ENCODE results near the gene MBTPS1. TPM values are rescaled to one million over a fixed set of nuclear protein-coding genes. Genes with fewer than 3 reads are reported as not detected.

Gene MBTPS1
- total RNA-seq, 4 donors from 2014 or later, result 70.0 to 116 (median 86.5) TPM

DNA sequence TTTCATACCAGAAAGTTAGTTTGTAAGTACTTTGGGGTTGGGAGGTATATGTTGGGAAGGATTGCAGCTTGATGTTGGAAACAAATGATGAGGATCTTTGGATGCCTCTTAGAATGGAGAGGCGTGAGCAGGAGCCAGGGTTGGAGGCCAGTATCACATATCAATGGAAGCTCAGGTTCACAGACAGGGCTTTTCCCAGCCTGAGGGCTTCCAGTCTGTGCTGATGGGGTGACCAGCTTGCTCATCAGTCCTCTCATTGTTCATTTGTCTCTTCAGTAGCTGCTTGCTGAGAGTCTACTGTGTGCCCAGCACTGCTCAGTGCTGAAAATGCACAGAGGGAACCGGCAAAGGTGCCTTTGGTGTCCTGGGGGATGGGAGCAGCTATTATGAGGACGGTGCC, 34.2 kb upstream of the MBTPS1 start:
- H3K36me3 ChIP-seq, result no peaks in the 10 kb centered on the region
- no peaks in the 10 kb centered on the region for H3K27me3 ChIP-seq
- DNase-seq (ENCODE audit: low spot score in 2 of 2), result no peak
- no peak overlapping the region for H3K27ac ChIP-seq
- no peaks in the 10 kb centered on the region for H3K9me3 ChIP-seq
- WGBS, result 75% methylated on average over 3 of the region's 3 CpGs
- TF ChIP-seq, protein P1, sequence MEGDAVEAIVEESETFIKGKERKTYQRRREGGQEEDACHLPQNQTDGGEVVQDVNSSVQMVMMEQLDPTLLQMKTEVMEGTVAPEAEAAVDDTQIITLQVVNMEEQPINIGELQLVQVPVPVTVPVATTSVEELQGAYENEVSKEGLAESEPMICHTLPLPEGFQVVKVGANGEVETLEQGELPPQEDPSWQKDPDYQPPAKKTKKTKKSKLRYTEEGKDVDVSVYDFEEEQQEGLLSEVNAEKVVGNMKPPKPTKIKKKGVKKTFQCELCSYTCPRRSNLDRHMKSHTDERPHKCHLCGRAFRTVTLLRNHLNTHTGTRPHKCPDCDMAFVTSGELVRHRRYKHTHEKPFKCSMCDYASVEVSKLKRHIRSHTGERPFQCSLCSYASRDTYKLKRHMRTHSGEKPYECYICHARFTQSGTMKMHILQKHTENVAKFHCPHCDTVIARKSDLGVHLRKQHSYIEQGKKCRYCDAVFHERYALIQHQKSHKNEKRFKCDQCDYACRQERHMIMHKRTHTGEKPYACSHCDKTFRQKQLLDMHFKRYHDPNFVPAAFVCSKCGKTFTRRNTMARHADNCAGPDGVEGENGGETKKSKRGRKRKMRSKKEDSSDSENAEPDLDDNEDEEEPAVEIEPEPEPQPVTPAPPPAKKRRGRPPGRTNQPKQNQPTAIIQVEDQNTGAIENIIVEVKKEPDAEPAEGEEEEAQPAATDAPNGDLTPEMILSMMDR (IDR thresholded peaks at IDR 0.05), result no peak
- TF ChIP-seq POLR2A (IDR thresholded peaks at IDR 0.05) (no peak), POLR2AphosphoS5 (IDR thresholded peaks at IDR 0.05) (no peak), EP300 (IDR thresholded peaks at IDR 0.05) (no peak)
- no peak overlapping the region for H3K4me3 ChIP-seq
- no peaks in the 10 kb centered on the region for H3K4me1 ChIP-seq

DNA sequence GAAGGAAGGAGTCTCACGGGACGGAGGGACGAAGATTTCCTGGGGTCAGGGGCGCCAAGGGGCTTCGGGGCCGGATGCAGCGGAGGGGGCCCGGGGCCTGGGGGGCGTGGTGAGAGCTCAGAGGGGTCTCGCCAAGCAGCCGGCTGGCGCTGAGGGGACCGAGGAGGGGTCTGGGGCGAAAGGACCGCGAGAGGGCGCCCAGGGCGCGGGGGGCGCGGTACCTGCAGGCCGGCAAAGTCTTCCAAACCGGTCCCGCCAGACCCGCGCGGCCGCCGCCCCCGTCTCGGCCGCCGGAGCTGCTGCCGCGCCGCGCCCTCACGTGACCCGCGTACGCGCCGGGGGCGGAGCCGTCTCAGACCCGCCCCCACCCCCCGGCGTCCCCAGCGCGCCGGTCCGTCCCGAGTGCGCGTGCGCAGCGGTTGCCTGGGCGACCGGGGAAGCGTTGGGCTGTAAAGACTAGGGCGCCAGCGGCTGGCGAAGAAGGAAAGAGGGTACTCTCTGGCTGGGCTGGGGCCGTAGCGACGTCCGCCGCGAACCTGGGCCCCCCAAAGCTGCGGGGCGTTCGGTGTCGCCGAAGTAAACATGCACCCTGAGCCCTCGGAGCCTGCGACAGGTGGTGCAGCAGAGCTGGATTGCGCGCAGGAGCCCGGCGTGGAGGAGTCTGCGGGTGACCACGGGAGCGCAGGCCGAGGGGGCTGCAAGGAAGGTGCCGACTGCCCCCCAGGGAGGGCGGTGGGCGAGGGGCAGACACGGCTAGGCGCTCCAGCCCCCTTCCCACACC, 28.3 kb upstream of the MBTPS1 start, which contains the start of the genes DNAAF1 and HSDL1:
DNAAF1 (plus strand) TSS at position 450 of the 781 bp plus-strand sequence; CDS start at position 583, 133 bp downstream.
HSDL1 (minus strand) TSS at position 319 of the 781 bp plus-strand sequence. CDS start 13,856 bp downstream, outside the sequence.
- TF ChIP-seq POLR2AphosphoS5 (IDR thresholded peaks at IDR 0.05) (no peak), EP300 (IDR thresholded peaks at IDR 0.05) (no peak), POLR2A (IDR thresholded peaks at IDR 0.05) (no peak)
- TF ChIP-seq, protein P1 (IDR thresholded peaks at IDR 0.05), result no peak
- DNase-seq (ENCODE audit: low spot score in 2 of 2), result peak; percentile 92
- Histone ChIP-seq H3K27ac (peak within 1 kb of the TSS; percentile 75), H3K9me3 (no peaks in the 10 kb centered on the region), H3K36me3 (no peaks in the 10 kb centered on the region), H3K4me1 (peaks cover 16% of the 10 kb centered on the region), H3K4me3 (peak within 1 kb of the TSS; percentile 83), H3K27me3 (no peaks in the 10 kb centered on the region)
- WGBS, result under 1% methylated on average over 55 of the region's 89 CpGs

DNA sequence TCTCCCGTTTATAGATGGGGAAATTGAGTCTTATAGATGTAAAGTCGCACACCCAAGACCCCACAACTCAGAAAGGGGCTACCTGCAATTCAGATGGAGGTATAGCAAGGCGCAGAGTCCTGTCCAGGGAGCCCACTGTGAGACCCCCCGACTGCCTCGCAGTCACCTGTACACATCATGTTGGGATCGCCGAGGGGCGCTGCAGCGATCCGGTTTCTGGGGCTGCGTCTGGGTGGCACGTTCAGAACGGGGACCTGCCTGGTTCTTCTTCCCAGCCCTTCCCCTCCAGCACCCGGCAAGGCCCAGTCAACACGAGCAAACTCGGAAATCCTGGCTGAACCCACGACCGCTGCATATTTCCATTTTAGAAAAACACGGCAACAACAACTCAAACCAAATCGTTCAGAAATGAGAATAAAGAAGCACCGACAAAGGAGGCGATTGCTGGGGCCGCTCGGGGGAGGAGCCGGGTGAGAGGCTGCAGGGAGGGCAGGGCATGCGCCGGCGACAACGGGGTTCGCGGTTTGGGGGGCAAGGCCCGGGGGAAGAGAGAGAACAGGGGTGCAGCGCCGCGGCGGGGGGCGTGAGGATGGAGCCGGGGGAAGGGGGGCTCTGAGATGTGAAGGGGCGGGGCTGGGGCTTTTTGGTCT, 27.6 kb upstream of the MBTPS1 start:
- no peaks in the 10 kb centered on the region for H3K36me3 ChIP-seq

DNA sequence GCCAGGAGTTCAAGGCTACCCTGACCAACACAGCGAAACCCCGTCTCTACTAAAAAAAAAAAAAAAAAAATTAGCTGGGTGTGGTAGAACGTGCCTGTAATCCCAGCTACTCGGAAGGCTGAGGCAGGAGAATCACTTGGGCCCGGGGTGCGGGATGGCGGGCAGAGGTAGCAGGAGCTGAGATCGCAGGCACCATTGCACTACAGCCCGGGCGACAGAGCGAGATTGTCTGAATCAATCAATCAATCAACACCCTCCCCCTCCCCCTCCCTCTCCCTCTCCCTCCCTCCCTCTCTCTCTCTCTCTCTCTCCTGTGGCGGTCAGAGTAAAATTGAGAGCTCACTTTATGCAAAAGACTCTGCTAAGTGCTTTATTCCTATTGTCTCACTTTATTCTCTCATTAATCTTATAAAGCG, 27.1 kb upstream of the MBTPS1 start:
- Histone ChIP-seq H3K4me3 (peak overlapping the region; percentile 83), H3K36me3 (no peaks in the 10 kb centered on the region), H3K27ac (no peak overlapping the region), H3K4me1 (peaks cover 21% of the 10 kb centered on the region), H3K9me3 (no peaks in the 10 kb centered on the region), H3K27me3 (no peaks in the 10 kb centered on the region)
- no peak for TF ChIP-seq POLR2A (IDR thresholded peaks at IDR 0.05)
- WGBS, result 16% methylated on average over 13 of the region's 13 CpGs
- DNase-seq (ENCODE audit: low spot score in 2 of 2), result no peak

More for the DNA sequence above, 27.6 kb upstream of the MBTPS1 start:
- Histone ChIP-seq H3K27me3 (no peaks in the 10 kb centered on the region), H3K4me3 (peak overlapping the region; percentile 83), H3K9me3 (no peaks in the 10 kb centered on the region), H3K27ac (peak overlapping the region; percentile 75), H3K4me1 (peaks cover 17% of the 10 kb centered on the region)
- 1% methylated on average over 39 of the region's 39 CpGs for WGBS
- no peak for TF ChIP-seq POLR2A (IDR thresholded peaks at IDR 0.05)
- no peak for DNase-seq (ENCODE audit: low spot score in 2 of 2)

DNA sequence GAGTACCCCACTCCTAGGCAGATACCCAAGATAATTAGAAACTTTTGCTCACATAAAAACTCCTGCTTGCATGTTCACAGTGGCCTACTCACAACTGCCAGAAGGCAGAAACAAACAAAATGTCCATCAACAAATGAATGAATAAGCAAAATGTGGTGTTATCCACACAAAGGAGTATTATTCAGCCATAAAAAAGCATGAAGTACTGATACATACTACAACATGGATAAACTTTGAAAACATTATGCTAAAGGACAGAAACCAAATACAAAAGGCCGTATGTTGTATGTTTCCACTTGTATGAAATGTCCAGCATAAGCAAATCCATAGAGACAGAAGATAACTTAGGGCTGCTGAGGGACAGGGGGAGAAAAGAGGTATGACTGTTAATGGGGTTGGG, 26.3 kb upstream of the MBTPS1 start:
- Histone ChIP-seq H3K9me3 (no peaks in the 10 kb centered on the region), H3K4me3 (no peak overlapping the region), H3K27me3 (no peaks in the 10 kb centered on the region), H3K27ac (no peak overlapping the region), H3K4me1 (peaks cover 21% of the 10 kb centered on the region), H3K36me3 (no peaks in the 10 kb centered on the region)
- no peak for DNase-seq (ENCODE audit: low spot score in 2 of 2)
- TF ChIP-seq, protein P1 (IDR thresholded peaks at IDR 0.05), result no peak
- TF ChIP-seq POLR2AphosphoS5 (IDR thresholded peaks at IDR 0.05) (no peak), POLR2A (IDR thresholded peaks at IDR 0.05) (no peak), EP300 (IDR thresholded peaks at IDR 0.05) (no peak)
- WGBS, result 97% methylated on average over 1 of the region's 1 CpG

DNA sequence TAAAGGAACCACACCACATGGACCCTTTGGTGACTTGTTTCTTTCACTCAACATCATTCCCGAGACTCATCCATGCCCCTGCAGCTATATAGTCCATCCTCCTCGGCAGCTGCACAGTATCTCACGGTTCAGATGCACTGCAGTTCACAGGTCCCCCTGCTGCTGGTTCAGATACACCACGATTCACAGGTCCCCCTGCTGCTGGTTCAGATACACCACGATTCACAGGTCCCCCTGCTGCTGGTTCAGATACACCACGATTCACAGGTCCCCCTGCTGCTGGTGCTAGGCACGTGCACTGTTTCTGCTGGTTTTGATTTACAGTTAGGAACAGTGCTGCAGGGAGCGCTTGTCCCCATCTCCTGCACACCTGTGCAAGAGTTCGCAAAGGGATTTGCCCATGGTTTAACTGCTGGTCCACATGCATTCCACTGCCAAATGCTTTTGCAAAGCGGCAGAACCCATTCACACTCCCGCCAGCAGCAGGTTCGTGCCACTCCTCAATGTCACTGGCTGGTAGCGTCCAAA, 24.5 kb upstream of the MBTPS1 start:
- Histone ChIP-seq H3K4me3 (no peak overlapping the region), H3K27me3 (no peaks in the 10 kb centered on the region), H3K27ac (no peak overlapping the region), H3K4me1 (peaks cover 21% of the 10 kb centered on the region), H3K9me3 (no peaks in the 10 kb centered on the region), H3K36me3 (no peaks in the 10 kb centered on the region)
- DNase-seq (ENCODE audit: low spot score in 2 of 2), result no peak
- TF ChIP-seq, protein P1 (IDR thresholded peaks at IDR 0.05), result no peak
- no peak for TF ChIP-seq EP300 (IDR thresholded peaks at IDR 0.05)
- WGBS, result 76% methylated on average over 13 of the region's 13 CpGs

Measured in suprapubic skin (tissue), 4 donors.